Measurements from ENCODE around the gene SLC22A12. TPM values are rescaled to one million over a fixed set of nuclear protein-coding genes. Genes with fewer than 3 reads are reported as not detected.
A peak's percentile ranks its signal among the peaks of the same experiment; 100 is the strongest.

SLC22A12 gene
- total RNA-seq, 2 donors from 2014 or later = not detected

- H3K9ac ChIP-seq (ENCODE audit: extremely low read depth, low read length, poor library complexity, severe bottlenecking) = peak overlapping the region; percentile 12
- H3K4me3 ChIP-seq (ENCODE audit: low read length) = no peak overlapping the region
- H3K36me3 ChIP-seq (ENCODE audit: control insufficient read depth, insufficient read depth, low read length) = no peaks in the 10 kb centered on the region
- Mint-ChIP-seq H3K27ac (peak overlapping the region; percentile 94), H3K36me3 (ENCODE audit: low read depth) (no peaks in the 10 kb centered on the region), H3K9me3 (no peaks in the 10 kb centered on the region), H3K4me1 (peaks cover 10% of the 10 kb centered on the region), H3K27me3 (ENCODE audit: insufficient read depth) (peaks cover 1% of the 10 kb centered on the region), H3K4me3 (peak overlapping the region; percentile 46)
- peak; percentile 64 for DNase-seq
- no peaks in the 10 kb centered on the region for H3K4me1 ChIP-seq (ENCODE audit: control insufficient read depth, insufficient read depth, low read length)
- peak overlapping the region; percentile 84 for H3K27ac ChIP-seq (ENCODE audit: low read depth, low read length)
- H3K27me3 ChIP-seq (ENCODE audit: control insufficient read depth, insufficient read depth, low read length, poor library complexity, severe bottlenecking) = no peaks in the 10 kb centered on the region
- no peaks in the 10 kb centered on the region for H3K9me3 ChIP-seq (ENCODE audit: control insufficient read depth, low read length)
- TF ChIP-seq, protein P1, sequence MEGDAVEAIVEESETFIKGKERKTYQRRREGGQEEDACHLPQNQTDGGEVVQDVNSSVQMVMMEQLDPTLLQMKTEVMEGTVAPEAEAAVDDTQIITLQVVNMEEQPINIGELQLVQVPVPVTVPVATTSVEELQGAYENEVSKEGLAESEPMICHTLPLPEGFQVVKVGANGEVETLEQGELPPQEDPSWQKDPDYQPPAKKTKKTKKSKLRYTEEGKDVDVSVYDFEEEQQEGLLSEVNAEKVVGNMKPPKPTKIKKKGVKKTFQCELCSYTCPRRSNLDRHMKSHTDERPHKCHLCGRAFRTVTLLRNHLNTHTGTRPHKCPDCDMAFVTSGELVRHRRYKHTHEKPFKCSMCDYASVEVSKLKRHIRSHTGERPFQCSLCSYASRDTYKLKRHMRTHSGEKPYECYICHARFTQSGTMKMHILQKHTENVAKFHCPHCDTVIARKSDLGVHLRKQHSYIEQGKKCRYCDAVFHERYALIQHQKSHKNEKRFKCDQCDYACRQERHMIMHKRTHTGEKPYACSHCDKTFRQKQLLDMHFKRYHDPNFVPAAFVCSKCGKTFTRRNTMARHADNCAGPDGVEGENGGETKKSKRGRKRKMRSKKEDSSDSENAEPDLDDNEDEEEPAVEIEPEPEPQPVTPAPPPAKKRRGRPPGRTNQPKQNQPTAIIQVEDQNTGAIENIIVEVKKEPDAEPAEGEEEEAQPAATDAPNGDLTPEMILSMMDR (conservative IDR thresholded peaks at IDR 0.05) = no peak
- 87 to 89% methylated on average over 17 to 30 of the region's 30 CpGs for WGBS, 2 experiments (ENCODE audit: insufficient coverage in 1 of 2, insufficient read length in 1 of 2)
These were observed 23.8 kb upstream of the SLC22A12 start for GRCh38 chr11:64566915-64567891.

DNA sequence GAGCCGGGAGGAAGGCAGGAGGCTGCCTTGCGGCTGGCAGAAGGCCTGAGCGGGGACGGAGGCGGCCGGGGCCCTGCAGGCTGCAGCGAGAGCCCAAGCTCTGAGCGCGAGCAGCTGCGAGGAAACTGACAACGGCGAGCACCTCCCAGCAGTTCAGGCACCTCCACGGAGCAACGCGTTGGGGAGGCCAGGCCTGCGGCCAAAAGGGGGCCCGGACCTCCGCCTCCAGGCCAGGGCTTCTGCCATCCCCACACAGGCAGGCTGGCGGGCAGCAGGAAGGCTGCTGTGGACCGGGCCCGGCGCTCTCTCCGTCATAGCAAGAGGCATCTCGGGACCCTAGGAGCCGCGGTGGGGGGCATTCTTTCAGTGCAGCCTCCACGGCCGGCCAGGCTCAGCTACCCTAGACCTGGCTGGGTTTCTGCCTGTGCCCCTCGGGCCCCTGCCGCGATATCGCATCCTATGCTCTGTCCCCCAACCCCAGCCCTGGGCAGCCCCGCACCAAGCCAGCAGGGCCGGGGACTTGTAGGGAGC, 22.9 kb upstream of the SLC22A12 start:
- TF ChIP-seq, protein P1 (conservative IDR thresholded peaks at IDR 0.05) = no peak
- no peaks in the 10 kb centered on the region for H3K27me3 ChIP-seq (ENCODE audit: control insufficient read depth, insufficient read depth, low read length, poor library complexity, severe bottlenecking)
- Mint-ChIP-seq H3K9me3 (no peaks in the 10 kb centered on the region), H3K27ac (no peak overlapping the region), H3K27me3 (ENCODE audit: insufficient read depth) (peaks cover 1% of the 10 kb centered on the region), H3K4me1 (peaks cover 14% of the 10 kb centered on the region), H3K36me3 (ENCODE audit: low read depth) (no peaks in the 10 kb centered on the region), H3K4me3 (no peak overlapping the region)
- H3K4me3 ChIP-seq (ENCODE audit: low read length) = no peak overlapping the region
- H3K36me3 ChIP-seq (ENCODE audit: control insufficient read depth, insufficient read depth, low read length) = no peaks in the 10 kb centered on the region
- peak overlapping the region; percentile 84 for H3K27ac ChIP-seq (ENCODE audit: low read depth, low read length)
- no peaks in the 10 kb centered on the region for H3K9me3 ChIP-seq (ENCODE audit: control insufficient read depth, low read length)
- peak; percentile 60 for DNase-seq
- no peak overlapping the region for H3K9ac ChIP-seq (ENCODE audit: extremely low read depth, low read length, poor library complexity, severe bottlenecking)
- WGBS, 2 experiments (ENCODE audit: insufficient coverage in 1 of 2, insufficient read length in 1 of 2) = 92 to 95% methylated on average over 26 to 34 of the region's 34 CpGs
- no peaks in the 10 kb centered on the region for H3K4me1 ChIP-seq (ENCODE audit: control insufficient read depth, insufficient read depth, low read length)

DNA sequence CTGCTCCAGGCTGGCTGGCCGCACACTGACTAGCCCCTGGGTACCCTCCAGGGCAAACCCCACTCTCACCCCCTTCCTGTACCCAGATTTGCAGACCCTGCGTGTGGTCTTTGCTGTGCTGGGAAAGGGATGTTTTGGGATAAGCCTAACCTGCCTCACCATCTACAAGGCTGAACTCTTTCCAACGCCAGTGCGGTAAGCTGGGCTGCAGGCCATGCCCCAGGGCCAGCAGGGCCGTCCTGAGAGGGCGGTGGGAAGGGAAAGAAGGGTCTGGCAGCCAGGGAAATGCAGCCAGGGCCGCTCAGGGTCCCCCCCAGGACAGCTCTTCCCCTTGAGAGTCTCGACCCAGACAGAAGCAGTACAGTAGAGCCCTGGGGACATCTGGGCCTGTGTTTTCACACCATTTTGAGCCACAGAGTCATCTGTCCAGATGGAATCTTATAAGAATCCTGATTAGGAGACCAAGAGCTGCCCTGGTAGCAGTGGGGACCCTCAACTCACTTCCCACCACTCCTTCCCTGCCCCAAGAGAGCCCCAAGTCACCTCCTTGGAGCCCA, 22.4 kb upstream of the SLC22A12 start:
- peaks cover 14% of the 10 kb centered on the region for H3K4me1 Mint-ChIP-seq
- no peak overlapping the region for H3K4me3 Mint-ChIP-seq
- TF ChIP-seq, protein P1 (conservative IDR thresholded peaks at IDR 0.05) = no peak
- H3K27ac Mint-ChIP-seq = no peak overlapping the region
- no peak overlapping the region for H3K9ac ChIP-seq (ENCODE audit: extremely low read depth, low read length, poor library complexity, severe bottlenecking)
- H3K9me3 ChIP-seq (ENCODE audit: control insufficient read depth, low read length) = no peaks in the 10 kb centered on the region
- H3K4me1 ChIP-seq (ENCODE audit: control insufficient read depth, insufficient read depth, low read length) = no peaks in the 10 kb centered on the region
- 95 to 97% methylated on average over 5 to 8 of the region's 8 CpGs for WGBS, 2 experiments (ENCODE audit: insufficient coverage in 1 of 2, insufficient read length in 1 of 2)
- H3K36me3 ChIP-seq (ENCODE audit: control insufficient read depth, insufficient read depth, low read length) = no peaks in the 10 kb centered on the region
- peak; percentile 43 for DNase-seq
- H3K36me3 Mint-ChIP-seq (ENCODE audit: low read depth) = no peaks in the 10 kb centered on the region
- no peak overlapping the region for H3K27ac ChIP-seq (ENCODE audit: low read depth, low read length)
- H3K27me3 Mint-ChIP-seq (ENCODE audit: insufficient read depth) = peaks cover 1% of the 10 kb centered on the region
- no peak overlapping the region for H3K4me3 ChIP-seq (ENCODE audit: low read length)
- H3K27me3 ChIP-seq (ENCODE audit: control insufficient read depth, insufficient read depth, low read length, poor library complexity, severe bottlenecking) = no peaks in the 10 kb centered on the region
- no peaks in the 10 kb centered on the region for H3K9me3 Mint-ChIP-seq

Measured in endodermal cell (in vitro differentiated cells).